HL-60/S4 treated with retinoic acid at 250 ng/mL for 4 days and 3 days (cell line): ENCODE measurements around the gene JPH3.
"Not testable (repeated sequence)": the region's sequence is repeated elsewhere in the genome, so short reads cannot be mapped to it uniquely, and the experiment has no call there.

Source experiments
- in situ Hi-C: fragments of 300-500 bp; cut with MboI; formaldehyde crosslinking; loops from 2 replicates; pipeline ENCODE4 v1.7.0; 2022; ENCODE audit warnings: low sequenced_read_pairs

JPH3 gene

GRCh38 chr16:87726577-87726976 lies 124.3 kb downstream of the JPH3 start:
- in situ Hi-C loops: not testable (repeated sequence)

GRCh38 chr16:87727346-87727745 lies 125.0 kb downstream of the JPH3 start:
- in situ Hi-C loops: no loop called here

GRCh38 chr16:87728026-87728425 lies 125.7 kb downstream of the JPH3 start:
- in situ Hi-C loops: no loop called here

GRCh38 chr16:87729266-87729954 lies 127.1 kb downstream of the JPH3 start:
- in situ Hi-C loops: no loop called here

- in situ Hi-C loops: no loop called here
Measured at GRCh38 chr16:87731607-87732006, 129.3 kb downstream of the JPH3 start.

GRCh38 chr16:87733190-87733589 lies 130.9 kb downstream of the JPH3 start:
- in situ Hi-C loops: no loop called here

- in situ Hi-C loops: no loop called here
Measured at GRCh38 chr16:87734644-87735043, 132.3 kb downstream of the JPH3 start.

- in situ Hi-C loops: no loop called here
Measured at GRCh38 chr16:87735270-87736007, 133.1 kb downstream of the JPH3 start.

- in situ Hi-C loops: no loop called here
Measured at GRCh38 chr16:87736008-87736382, 133.7 kb downstream of the JPH3 start.

- in situ Hi-C loops: no loop called here
Measured at GRCh38 chr16:87739801-87740200, 137.5 kb downstream of the JPH3 start.

GRCh38 chr16:87740441-87740840 lies 138.1 kb downstream of the JPH3 start:
- in situ Hi-C loops: no loop called here

- in situ Hi-C loops: no loop called here
Measured at GRCh38 chr16:87740909-87741424, 138.7 kb downstream of the JPH3 start.

GRCh38 chr16:87741700-87742415 lies 139.6 kb downstream of the JPH3 start:
- in situ Hi-C loops: no loop called here

- in situ Hi-C loops: no loop called here
Measured at GRCh38 chr16:87742781-87743490, 140.6 kb downstream of the JPH3 start.

- in situ Hi-C loops: no loop called here
Measured at GRCh38 chr16:87744750-87745514, 142.6 kb downstream of the JPH3 start.

- in situ Hi-C loops: no loop called here
Measured at GRCh38 chr16:87746178-87746577, 143.9 kb downstream of the JPH3 start.
